Suppressor macrophage treated with lipopolysaccharide for 1 hour (primary cell): ENCODE data around the gene ZNF677.
A peak's percentile ranks its signal among the peaks of the same experiment; 100 is the strongest.
"Not testable (repeated sequence)": the region's sequence is repeated elsewhere in the genome, so short reads cannot be mapped to it uniquely, and the experiment has no call there.

Experiments
- DNase-seq, 3 donors: peaks; one replicate each; pipeline ENCODE4 v3.0.0-alpha.2; 2020 to 2022

ZNF677 gene

DNA sequence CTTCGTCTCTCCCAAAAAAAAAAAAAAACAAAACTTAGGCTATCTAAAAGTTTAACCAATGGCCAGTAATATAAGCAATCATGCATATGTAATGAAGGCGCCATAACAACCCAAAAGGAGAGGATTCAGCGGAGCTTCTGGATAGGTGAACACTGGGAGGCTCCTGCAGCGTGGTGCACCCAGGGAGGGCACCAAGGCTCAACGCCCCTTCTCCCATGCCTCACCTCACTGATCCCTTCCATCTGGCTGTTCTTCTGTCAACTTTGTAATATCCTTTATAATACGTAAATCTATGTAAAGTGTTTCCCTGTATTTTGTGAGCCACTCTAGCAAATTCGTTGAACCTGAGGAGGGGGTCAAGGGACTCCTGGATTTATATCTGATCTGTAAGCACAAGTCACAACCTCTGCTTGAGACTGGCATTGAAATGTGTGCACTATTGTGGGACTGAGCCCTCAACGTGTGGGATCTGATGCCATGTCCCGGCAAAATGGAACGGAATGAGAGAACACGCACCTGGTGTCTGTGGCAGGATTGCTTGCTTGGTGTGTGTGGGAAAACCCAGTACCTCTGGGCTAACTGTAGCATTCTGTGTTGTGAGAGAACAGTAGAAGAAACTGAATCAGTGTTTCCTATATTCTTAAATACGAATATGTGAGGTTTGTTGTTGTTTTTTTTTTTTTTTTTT lies 61.0 kb downstream of the ZNF677 start:
- DNase-seq, result no peak

DNA sequence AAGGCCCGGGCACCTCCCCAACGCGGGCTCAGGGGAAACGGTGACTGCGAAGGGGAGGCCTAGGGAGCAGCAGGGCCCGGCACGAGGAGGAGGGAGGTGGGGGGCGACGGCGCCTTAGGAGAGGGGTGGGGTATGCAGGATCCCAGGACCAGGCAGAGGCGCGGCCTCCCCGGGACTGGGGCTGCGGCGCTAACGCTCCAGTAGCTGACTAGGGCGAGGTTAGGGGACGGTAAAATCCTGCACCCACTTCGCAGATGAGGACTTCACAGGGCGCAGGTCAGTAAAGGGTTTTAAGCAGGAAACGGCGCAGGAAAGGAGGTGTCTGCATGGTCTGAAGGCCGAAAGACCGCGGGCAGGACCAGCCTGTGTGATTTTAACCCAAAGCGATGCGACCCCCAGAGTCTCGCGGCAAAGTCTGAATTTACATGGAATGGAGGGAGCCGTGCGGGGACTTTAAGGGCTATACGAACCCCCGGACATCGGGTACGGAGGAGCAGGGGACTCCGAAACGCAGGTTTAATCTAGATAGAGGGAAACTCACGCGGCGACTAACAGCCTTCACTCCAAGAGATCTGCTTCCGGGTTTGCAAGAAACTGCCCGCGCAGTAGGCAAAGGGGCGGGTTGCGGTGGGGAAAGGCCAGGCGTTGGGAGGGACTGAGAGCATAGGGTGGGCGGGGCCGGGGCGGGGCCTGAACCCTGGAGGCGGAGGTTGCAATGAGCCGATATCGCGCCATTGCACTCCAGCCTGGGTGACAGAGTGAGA lies 61.7 kb downstream of the ZNF677 start, which contains the start of gene ZNF665:
TSS of gene ZNF665 (minus strand) at position 588 of the 764 bp plus-strand sequence. CDS start 10,460 bp downstream, outside the sequence.
- peak; percentile 87 to 94 (median 93) for DNase-seq

DNA sequence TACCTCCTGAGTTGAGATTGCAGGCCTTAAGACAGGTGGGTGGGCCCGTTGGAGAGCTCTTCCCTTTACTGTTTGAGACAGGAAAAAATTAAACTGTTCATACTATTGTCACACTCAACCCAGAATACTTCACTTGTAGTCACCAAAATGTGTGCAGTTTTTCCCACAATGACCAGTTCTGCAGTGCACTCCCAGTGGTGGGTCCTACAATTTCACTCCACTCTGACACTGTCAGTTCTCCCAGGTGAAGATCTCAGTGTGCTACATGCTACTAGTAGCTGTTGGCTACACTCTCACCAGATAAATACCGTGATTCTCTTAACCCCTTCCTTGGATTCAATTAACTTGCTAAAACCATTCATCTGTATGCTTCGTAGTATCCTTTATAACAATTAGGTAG lies 64.4 kb downstream of the ZNF677 start:
- no peak for DNase-seq

DNA sequence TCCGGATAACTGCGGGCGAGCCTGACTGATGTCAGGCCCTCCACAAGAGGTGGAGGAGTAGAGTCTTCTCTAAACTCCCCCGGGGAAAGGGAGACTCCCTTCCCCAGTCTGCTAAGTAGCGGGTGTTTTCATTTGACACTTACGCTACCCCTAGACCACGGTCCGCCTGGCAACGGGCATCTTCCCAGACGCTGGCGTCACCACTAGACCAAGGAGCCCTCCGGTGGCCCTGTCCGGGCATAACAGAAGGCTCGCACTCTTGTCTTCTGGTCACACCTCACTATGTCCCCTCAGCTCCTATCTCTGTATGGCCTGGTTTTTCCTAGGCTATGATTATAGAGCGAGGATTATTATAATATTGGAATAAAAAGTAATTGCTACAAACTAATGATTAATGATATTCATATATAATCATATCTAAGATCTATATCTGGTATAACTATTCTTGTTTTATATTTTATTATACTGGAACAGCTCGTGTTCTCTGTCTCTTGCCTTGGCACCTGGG lies 64.9 kb downstream of the ZNF677 start:
- DNase-seq, result not testable (repeated sequence)
